Activated CD8-positive, alpha-beta memory T cell treated with anti-CD3 and anti-CD28 coated beads for 24 hours (primary cell): ENCODE measurements around the gene TBCE.

Source experiments
- DNase-seq: peaks from one replicate; pipeline ENCODE4 v3.0.0-alpha.2; 2020

The TBCE gene

DNA sequence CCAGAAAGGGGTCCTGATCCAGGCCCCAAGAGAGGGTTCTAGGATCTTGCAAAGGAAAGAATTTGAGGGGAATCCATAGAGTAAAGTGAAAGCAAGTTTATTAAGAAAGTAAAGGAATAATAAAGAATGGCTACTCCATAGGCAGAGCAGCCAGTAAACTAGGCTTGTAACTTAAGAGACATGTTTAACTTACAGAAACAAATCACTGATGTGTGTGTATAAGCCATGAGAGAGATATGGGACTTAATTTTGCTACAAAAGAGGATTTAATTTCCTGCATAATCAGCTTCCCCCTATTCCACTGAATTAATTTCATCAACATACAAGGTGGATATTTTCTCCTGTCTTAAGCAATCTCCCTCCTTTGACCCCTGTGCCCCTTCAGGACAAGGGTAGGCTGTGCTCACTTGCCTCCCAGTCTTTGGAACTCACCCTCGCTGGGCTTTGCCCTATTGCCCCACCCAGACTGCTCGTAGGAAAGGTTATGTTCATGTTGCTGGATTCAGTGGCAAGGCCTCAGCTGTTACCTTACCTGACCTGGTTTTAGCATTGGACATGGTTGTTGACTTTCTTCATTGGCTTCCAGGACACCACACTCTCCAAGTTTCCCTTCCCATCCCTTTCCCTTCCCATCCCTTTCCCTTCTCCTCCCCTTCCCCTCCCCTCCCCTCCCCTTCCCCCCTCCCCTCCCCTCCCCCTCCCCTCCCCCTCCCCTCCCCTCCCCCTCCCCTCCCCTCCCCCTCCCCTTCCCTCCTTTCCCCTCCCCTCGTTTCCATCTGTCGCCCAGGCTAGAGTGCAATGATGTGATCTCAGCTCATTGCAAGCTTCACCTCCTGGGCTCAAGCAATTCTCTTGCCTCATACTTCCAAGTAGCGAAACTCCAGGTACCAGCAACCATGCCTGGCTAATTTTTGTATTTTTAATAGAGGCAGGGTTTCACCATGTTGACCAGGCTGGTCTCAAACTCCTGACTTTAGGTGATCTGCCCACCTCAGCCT lies 44.6 kb downstream of the TBCE start:
- no peak for DNase-seq

DNA sequence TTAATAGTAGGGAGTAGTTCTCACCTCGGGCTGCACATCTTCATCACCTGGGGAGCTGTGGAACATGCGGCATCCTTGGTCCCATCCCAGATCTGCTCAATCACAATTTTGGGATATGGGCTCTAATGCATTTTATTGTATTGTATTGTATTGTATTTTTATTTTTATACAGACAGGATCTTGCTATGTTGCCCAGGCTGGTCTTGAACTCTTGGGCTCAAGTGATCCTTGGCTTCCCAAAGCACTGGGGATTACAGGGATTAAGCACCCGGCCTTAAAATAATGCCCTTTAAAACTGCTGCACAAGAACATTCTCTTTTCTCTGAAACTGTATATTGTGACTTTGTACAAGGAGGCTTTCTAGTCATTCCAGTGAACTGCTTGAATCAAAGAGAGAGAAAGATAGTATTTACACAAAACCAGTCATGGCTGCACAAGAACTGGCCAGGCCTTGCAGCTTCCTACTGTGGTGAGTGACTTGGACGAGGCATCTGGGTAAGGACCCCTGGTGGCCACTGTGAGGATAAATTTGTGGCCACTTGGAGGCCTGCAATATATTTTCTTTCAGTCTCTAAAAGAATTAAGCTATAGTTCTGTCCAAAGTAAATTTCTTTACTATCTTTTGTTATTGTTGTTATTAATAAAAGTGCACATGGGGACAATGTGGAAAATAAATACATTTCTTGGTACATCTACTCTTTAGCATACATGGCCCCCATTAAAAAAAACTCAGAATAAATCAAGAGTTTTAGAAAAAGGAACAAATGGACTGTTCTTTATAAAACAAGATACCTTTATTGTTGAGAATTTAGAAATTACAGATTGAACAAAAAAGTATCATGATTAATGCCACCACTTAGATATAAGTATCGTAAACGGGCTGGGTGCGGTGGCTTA lies 48.0 kb downstream of the TBCE start:
- peak; percentile 67 for DNase-seq

DNA sequence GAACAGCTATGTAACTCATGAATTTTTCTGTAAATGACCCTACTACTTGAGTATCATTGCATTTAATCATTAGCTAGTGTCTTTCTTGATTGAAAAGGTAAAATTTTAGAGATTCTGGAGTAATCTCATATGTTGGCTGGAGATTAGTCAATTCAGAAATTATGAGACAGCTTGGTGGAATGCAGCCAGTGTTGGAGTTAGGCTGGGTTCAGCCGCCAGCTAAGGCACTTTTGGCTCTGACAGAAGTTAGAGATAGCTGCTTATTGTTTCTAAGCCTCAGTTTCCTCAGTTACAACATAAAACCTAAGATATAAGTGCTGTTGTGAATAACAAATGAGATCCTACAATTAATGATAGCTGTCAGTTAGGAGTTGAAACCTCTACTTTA lies 49.4 kb downstream of the TBCE start:
- no peak for DNase-seq

DNA sequence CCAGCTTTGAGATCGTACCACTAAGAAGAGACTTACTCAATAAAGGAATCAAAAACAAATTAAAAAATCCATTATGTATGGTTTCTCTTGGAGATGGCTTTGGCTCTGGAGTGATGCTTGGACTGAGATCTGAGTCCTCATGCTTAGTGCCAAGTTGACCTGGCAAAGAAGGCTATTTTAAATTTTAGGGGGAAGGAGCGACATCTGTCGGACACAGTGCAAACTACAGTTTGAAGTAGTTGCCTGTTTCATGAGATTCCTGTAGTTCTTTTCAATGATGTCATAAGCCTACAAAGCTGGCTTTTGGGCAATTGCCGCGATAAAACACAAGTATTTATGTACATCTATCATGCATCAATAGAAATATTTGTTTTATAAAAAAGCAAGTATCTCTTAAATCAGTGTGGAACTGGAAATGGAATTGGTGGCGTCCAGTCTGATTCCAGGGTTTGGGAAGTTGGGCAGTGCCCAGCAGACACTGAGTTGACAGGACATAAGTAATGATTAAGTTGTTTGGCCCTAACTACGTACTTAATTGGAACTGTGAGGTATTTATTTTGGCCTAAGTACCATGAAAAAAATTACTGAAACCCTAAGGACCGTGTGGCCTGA lies 50.0 kb downstream of the TBCE start:
- DNase-seq, result peak; percentile 78

DNA sequence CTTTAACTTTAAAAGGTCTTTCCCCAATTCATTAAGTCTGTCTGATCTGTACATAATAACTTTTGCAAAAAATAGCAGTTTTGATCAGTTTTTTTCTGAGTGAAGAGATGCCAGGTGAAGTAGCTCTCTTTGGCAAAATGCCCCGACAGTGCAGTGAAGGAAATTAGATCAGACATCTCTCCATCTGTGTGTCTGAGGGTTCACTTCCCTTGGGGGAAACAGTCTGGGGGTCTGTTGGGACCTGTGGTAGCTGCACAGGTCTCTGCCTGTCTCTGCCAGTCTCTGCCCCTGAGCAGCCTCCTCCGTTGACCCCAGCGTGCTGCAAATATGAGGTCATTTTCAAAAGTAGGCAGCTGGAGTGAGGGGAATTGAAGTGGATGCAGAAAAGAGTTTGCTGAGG lies 54.5 kb downstream of the TBCE start:
- no peak for DNase-seq

DNA sequence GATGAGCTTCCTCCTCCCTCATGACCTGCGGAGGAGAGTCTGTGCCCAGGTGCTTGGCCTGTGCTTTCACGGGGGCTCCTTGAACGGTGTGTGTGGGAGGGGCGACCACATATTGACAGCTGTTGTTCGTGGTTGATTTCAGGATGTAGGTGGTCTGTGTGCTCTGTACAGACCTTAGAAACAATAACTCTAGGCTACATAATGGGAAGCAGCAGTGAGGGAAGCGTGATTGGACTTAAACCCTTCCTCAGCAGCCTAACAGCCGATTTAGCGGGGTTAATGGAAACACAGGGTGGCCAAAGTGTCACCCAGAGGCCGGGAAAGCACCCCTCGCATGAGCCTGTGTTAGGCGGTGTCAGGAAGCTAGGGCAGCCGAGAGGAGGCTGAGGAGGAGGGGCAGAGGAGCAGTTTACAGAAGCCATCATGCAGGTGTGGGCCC lies 56.0 kb downstream of the TBCE start:
- DNase-seq, result peak; percentile 67

DNA sequence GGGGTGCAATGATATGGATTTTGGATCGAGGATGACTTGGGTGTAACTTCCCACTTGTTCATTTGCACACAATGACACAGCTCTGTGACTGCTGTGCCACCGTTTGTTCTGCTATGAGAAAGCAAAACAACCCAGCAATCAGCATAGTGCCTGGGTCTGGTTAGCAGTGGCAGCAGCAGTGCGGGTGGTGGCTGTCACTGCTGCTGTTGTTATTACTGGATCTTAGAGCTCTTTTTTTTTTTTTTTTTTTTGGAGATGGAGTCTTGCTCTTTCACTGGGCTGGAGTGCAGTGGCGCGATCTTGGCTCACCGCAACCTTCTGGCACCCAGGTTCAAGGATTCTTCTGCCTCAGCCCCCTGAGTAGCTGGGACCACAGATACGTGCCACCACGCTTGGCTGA lies 56.9 kb downstream of the TBCE start:
- no peak for DNase-seq

DNA sequence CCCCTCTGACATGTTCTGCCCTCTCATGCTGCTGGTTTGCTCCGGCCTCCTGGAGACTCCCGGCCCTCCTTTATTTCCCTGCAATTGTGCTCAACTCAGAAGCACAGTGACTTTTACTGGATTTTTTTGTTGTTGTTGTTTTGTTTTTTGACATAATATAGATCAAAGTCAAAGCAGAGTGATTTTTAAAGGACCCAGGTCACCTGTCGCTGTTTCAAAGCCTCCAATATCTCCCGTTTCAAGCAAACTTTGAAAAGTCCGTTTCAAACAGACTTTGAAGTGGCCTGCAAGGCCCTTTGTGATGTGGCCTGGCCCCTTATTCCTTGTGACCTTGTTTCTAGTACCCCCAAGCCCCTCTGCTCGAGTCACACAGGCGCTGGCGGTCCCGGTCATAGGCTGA lies 58.1 kb downstream of the TBCE start:
- DNase-seq, result no peak

DNA sequence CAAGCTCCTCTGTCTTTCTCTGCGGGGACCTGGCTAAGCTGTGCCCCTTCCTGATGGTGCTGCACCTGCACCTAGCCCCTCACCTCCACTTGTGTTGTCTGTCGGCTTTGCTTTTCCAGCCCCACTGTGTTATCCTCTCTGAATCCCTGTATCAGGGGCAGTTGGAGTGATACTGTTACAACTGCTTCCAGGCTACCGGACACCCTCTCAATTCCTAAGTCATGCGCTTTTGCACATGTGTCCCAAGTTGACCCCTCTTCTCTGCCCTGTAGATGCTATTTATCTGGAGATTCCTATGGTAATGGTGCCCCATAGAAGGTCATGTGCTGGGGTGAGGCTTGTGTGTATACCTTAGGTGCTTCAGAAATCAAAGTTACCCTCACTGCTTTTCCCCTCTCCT lies 58.9 kb downstream of the TBCE start:
- DNase-seq, result no peak

DNA sequence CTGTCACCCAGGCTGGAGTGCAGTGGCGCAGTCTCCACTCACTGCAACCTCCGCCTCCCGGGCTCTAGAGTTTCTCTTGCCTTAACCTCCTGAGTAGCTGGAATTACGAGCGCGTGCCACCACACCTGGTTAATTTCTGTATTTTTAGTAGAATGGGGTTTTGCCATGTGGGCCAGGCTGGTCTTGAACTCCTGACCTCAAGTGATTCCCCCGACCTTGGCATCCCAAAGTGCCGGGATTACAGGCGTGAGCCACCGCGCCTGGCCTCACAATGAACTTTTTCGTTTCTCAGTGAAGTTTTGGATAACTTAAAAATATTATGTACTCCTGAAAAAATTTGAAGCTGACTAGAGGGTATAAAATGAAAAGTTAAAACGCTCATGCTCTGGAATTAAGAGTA lies 59.5 kb downstream of the TBCE start:
- no peak for DNase-seq

DNA sequence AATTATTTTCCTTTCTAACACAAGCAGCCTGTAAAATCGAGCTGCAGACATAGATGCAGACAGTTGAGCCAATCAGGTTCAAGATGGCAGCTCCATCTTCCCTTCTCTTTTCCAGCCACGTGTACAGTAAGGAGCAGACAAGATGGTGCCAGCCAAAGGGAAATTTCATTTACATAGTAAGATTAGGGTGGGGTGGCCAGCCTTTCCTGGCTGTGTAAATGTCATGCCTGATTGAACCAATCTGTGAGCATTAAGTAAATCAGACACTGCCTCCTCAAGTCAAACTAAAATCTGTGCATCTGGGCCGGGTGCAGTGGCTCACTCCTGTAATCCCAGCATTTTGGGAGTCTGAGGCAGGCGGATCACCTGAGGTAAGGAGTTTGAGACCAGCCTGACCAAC lies 60.2 kb downstream of the TBCE start:
- DNase-seq, result no peak

DNA sequence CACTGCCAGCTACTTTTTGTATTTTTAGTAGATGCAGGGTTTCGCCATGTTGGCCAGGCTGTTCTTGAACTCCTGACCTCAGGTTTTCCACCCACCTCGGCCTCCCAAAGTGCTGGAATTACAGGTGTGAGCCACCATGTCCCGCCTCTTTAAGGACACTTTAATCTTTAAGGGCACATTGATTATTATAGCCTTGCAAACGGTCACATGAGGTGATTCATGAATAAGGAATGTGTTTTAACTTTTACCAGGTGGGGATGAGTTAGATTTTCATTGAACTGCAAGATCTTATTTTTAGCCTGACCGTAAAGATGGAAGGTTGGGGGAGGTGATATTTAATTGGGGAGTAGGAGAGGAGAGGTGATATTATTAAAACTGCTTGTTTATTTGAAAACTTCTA lies 61.9 kb downstream of the TBCE start:
- no peak for DNase-seq

DNA sequence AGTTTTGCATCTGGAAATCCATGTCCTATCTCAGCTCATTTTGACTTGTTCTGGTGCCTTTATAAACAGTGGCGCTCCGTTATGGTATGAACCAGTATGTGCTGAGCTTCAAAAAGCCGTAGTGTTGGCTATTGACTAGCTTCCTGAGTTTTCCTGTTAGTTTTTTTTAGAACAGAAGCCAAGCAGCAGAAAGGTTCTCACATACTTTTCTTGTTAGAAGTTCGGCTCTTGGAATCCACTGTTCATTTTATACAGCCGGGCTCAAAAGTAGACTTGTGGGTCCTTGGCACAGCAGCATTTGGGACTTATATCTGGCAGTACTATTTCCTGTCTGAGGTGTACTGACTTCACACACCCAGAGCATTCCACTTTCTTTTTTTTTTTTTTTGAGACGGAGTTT lies 63.8 kb downstream of the TBCE start:
- no peak for DNase-seq

DNA sequence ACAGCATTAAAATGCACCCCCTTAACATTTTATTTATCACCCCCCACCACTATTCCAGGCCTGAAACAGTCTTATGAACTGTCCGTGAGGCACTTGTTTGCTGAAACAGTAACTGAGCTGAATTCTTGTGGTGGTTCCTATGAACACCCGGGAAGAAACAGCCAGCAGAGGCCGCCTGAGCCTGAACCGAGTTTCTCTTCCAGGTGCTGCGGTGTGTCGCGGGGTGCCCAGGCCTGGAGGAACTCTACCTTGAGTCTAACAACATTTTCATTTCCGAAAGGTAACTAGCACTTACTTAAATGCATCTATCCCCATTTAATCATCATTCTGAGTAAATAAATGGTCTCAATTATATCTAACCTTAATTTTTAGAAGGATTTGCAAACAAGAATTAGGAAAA lies 66.8 kb downstream of the TBCE start:
- no peak for DNase-seq

DNA sequence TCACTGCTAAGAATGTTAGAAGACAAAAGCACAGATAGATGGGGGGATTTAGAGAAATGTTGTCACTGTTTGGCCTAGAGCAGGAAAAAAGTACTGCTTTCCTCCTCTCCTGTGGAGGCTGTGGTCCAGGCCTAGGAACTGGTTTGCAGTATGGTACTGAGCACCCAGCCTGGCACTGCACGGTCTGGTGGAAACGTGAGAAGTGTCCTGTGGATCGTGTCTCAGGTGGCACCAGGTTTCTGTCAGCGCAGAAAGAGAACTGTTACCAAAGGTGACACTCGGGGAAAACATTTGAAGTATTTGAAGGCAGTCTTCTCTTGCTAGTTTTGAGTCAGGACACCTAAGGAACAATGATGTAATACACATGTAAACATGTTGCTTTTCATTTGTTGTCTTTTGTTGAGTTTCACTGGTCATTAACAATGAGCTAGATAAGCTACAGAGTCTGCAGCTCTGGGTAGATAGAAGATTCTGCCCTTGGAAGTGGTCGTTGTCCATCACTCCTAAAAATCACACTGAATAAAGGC lies 74.0 kb downstream of the TBCE start:
- no peak for DNase-seq

DNA sequence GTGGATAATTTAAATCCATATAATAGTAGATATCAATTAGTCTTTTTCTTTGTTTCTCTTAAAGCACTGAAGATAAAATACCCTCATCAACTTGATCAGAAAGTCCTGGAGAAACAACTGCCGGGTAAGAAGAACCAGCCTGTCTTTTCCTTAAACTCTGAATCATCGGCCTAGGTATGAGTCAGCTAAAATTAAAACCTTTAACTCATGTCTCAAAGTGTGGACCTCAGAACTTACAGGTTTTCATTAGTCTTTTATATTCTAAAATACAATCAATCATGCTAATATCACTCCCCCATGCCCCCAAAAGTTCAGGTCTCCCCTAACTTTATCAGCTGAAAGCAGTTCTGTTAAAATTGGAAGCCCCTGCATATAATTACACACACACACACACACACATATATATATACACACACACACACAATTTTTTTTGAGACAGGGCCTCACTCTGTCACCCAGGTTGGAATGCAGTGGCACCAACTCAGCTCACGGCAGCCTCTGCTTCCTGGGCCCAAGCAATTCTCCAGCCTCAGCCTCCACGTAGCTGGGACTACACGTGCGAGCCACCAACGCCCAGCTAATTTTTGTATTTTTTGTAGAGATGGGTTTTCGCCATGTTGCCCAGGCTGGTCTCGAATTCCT lies 75.7 kb downstream of the TBCE start:
- DNase-seq, result no peak

DNA sequence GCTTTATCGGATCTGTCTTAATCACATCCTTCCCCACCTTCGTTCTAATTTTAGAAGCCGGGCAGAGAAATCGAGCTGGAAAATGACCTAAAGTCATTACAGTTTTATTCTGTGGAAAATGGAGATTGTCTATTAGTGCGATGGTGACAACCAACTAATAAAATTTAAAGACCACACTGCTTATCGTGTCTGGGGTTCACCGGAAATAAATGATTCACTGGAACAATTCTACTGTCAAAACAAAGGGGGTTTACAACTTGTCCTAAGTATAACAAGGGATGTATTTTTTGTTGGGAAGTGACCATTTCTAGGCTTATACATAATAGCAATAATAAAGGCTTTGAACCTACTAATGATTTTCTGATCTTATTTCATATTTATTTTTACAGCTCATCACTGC lies 81.4 kb downstream of the TBCE start:
- DNase-seq, result no peak

DNA sequence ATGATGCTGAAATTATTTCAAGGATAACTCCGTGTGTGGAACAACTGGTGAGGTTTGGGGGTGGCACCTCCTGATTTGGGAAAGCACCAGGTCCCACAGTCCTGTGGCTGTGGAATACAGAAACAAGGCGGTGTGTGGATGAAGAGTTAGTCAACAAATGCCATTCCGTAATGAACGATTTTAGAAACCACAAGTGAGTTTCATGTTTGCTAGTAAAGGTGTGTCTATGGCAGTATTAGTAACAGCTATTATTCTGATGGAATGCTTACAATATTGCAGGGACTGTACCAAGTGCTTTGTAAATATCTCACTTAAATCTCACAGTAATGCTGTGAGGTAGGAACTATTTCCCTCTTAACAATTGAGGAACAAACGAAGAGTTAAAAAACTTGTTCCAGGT lies 83.2 kb downstream of the TBCE start:
- DNase-seq, result no peak

DNA sequence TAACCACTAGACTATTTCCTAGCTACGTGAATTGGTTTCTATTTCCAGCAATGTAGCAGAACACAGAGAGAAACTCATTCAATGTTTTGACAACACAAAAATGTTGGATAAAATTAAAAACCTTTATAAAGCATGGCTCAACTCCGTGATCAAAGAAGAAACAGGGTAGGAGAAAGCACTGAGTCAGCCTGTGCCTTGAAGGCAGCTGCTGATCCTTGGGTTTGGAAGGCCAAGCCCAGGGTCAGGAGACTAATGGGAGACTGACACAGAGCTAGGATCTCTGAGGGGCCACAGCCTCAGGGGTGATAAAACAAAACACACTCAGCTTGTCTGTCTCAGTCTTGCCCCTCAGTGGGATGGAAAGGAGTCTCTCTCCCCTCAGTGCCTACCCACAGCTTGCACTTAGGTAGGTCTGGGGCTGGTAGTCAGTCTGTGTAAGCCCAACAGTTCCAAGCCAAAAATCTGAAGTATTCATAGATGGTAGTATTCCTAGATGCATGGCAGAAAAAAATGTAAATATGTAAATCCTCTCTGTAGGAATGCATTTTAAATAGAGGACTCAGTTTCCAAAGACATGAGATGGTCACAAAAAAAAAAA lies 83.8 kb downstream of the TBCE start:
- no peak for DNase-seq

DNA sequence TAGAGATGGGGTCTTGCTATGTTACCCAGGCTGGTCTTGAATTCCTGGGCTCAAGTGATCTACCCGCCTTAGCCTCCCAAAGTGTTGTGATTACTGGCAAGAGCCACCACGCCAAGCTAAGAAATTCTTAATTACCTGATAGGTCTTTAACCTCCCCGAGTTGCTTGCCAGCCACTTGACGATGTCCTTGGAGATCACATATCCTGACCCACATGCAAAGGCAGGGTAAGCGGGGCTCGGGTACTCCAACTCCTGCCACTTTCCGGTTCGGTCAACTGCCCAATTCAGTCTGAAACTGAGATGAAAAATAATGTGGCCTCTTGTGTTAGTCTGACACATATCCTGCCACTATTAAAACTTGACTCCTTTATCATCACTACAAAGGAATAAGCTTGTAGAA lies 86.8 kb downstream of the TBCE start:
- no peak for DNase-seq

DNA sequence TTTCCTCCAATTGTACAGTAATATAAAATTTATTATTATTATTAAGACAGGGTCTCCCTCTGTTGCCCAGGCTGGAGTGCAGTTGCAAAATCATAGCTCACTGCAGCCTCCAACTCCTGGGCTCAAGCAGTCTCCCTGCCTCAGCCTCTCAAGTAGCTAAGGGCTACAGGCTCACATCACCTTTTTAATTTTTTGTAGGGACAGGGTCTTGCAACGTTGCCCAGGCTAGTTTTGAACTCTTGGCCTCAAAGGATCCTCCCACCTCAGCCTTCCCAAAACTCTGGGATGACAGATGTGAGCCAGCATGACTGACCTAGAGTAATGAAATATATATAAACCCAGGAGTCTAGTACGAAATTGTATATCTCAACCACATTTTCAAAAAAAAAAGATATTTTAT lies 87.9 kb downstream of the TBCE start:
- no peak for DNase-seq

DNA sequence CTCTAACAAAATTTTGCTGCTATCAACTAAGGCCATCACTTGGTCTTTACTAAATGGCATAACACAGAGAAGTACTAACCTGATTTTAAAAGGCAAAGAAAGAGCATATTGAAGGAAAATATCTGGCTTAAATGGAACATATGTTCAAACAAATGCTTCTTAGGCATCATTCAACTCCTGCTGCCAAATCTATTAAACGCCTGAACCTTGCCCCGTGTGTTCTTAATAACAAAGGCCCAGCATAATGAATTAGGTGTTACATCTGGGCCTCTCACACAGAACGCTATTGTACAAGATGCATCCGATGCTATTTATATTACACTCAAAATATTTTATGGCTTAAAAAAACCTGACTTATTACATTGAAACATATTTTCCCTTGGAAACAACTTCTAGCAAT lies 88.6 kb downstream of the TBCE start:
- DNase-seq, result no peak
